Measurements from ENCODE around the gene ATP6AP1.

DNA sequence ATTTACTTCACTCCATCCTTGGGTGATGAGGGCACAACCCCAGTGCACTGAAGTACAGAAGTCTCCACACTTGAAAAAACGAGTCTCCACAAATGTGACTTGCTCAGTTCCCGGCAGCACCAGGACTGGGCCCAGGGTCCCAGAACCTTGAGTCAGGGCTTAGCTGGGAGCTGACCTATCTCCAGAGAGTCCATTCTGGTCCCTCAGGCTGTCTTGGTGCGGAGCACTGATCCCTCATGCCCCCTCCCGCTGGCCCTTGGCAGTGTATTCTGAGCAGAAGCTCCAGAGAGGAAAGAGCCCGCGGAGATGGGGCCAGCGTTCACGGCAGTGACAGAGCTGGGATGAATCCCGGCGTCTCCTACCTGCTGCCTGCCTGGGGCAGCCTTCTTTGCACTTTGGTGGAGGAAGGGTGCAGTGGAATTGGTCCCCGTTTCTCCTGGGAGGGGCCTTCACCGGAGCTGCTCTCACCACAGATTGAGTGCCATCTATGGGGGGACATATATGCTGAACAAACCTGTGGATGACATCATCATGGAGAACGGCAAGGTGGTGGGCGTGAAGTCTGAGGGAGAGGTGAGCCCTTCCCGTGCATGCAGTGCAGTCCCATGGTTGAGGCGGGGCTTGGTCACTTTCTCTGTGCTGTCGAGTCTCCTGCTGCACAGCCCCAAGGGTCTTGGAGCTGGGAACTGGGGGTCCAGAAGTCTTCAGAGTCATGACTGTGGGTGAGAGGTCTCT, 12.3 kb downstream of the ATP6AP1 start:
- TF ChIP-seq EZH2 (IDR thresholded peaks at IDR 0.05; ENCODE audit: low read length) = no peak
- TF ChIP-seq, protein P1, sequence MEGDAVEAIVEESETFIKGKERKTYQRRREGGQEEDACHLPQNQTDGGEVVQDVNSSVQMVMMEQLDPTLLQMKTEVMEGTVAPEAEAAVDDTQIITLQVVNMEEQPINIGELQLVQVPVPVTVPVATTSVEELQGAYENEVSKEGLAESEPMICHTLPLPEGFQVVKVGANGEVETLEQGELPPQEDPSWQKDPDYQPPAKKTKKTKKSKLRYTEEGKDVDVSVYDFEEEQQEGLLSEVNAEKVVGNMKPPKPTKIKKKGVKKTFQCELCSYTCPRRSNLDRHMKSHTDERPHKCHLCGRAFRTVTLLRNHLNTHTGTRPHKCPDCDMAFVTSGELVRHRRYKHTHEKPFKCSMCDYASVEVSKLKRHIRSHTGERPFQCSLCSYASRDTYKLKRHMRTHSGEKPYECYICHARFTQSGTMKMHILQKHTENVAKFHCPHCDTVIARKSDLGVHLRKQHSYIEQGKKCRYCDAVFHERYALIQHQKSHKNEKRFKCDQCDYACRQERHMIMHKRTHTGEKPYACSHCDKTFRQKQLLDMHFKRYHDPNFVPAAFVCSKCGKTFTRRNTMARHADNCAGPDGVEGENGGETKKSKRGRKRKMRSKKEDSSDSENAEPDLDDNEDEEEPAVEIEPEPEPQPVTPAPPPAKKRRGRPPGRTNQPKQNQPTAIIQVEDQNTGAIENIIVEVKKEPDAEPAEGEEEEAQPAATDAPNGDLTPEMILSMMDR (optimal IDR thresholded peaks at IDR 0.05 in 1 of 3, IDR thresholded peaks at IDR 0.05 in 1 of 3, conservative IDR thresholded peaks at IDR 0.05 in 1 of 3; ENCODE audit: extremely low read depth in 1 of 3, insufficient read depth in 2 of 3, low read length in 3 of 3) = no peak

All from keratinocyte (primary cell).